WTC11 (cell line): ENCODE results near the gene STRN3. TPM values are rescaled to one million over a fixed set of nuclear protein-coding genes. Genes with fewer than 3 reads are reported as not detected.
A peak's percentile ranks its signal among the peaks of the same experiment; 100 is the strongest.

ENCODE experiments used
- ATAC-seq: fragments of 200-7000 bp; cut with Tn5 transposase; 2 replicates; pipeline ENCODE4 v1.10.0; 2021; ENCODE audit warnings: mild to moderate bottlenecking, moderate library complexity
- CTCF ChIA-PET: fragments of 300-600 bp; sonication (Branson Sonifier 250); formaldehyde crosslinking; loops from one replicate; lab custom pipeline; 2021; ENCODE audit warnings: antibody characterized with exemption; lab: Charles Lee
- POLR2A ChIA-PET: fragments of 350-600 bp; sonication (Branson Sonifier 250); formaldehyde crosslinking; loops from one replicate; lab custom pipeline; 2021; ENCODE audit warnings: antibody characterized with exemption; lab: Charles Lee
- DNase-seq: peaks from one replicate; pipeline ENCODE4 v3.0.0; 2021; ENCODE audit warnings: low spot score
- H3K27ac Mint-ChIP-seq: 2 replicates; pipeline ENCODE4 v1.8.0; 2021; ENCODE audit warnings: mixed read lengths
- H3K27me3 Mint-ChIP-seq: 2 replicates; pipeline ENCODE4 v1.8.0; 2021; ENCODE audit warnings: low read depth, mild to moderate bottlenecking, moderate library complexity, mixed read lengths
- H3K36me3 Mint-ChIP-seq: 2 replicates; pipeline ENCODE4 v1.8.0; 2021; ENCODE audit warnings: mixed read lengths
- H3K4me1 Mint-ChIP-seq: 2 replicates; pipeline ENCODE4 v1.8.0; 2022; ENCODE audit warnings: mixed read lengths
- H3K4me3 Mint-ChIP-seq: 2 replicates; pipeline ENCODE4 v1.8.0; 2021; ENCODE audit warnings: mild to moderate bottlenecking, moderate library complexity, mixed read lengths
- H3K9me3 Mint-ChIP-seq: 2 replicates; pipeline ENCODE4 v1.8.0; 2021; ENCODE audit warnings: mixed read lengths
- CBFB ChIP-seq: sonication (generic); formaldehyde crosslinking; IDR thresholded peaks from 2 replicates; pipeline ENCODE4 v1.8.1; 2022; ENCODE audit warnings: mild to moderate bottlenecking, low read depth, missing genetic modification reagents
- ELF4 ChIP-seq: sonication (generic); formaldehyde crosslinking; IDR thresholded peaks from 2 replicates; pipeline ENCODE4 v1.8.1; 2022; ENCODE audit warnings: low read depth, mild to moderate bottlenecking, moderate library complexity, missing genetic modification reagents
- ETV6 ChIP-seq: sonication (generic); formaldehyde crosslinking; IDR thresholded peaks from 2 replicates; pipeline ENCODE4 v1.8.1; 2022; ENCODE audit warnings: mild to moderate bottlenecking, missing genetic modification reagents
- FOXK1 ChIP-seq: sonication (generic); formaldehyde crosslinking; IDR thresholded peaks from 2 replicates; pipeline ENCODE4 v1.8.0; 2022; ENCODE audit warnings: mild to moderate bottlenecking, moderate library complexity, missing genetic modification reagents
- KAT7 ChIP-seq: sonication (generic); formaldehyde crosslinking; IDR thresholded peaks from 2 replicates; pipeline ENCODE4 v1.8.1; 2023; ENCODE audit warnings: missing genetic modification reagents, mild to moderate bottlenecking, borderline replicate concordance
- MXD4 ChIP-seq: fragments of 250-450 bp; sonication (Bioruptor Pico); IDR thresholded peaks from 2 replicates; pipeline ENCODE4 v1.8.0; 2021; ENCODE audit warnings: mild to moderate bottlenecking, moderate library complexity, borderline replicate concordance
- PRRX2 ChIP-seq: fragments of 250-450 bp; sonication (Bioruptor Pico); IDR thresholded peaks from 2 replicates; pipeline ENCODE4 v1.8.0; 2021; ENCODE audit warnings: mild to moderate bottlenecking
- TEAD1 ChIP-seq: sonication (generic); formaldehyde crosslinking; IDR thresholded peaks from 2 replicates; pipeline ENCODE4 v1.8.0; 2022; ENCODE audit warnings: mild to moderate bottlenecking, missing genetic modification reagents
- TP53 ChIP-seq: sonication (generic); formaldehyde crosslinking; IDR thresholded peaks from 2 replicates; pipeline ENCODE4 v1.8.1; 2023; ENCODE audit warnings: mild to moderate bottlenecking, missing genetic modification reagents
- ZNF121 ChIP-seq: sonication (generic); formaldehyde crosslinking; IDR thresholded peaks from 2 replicates; pipeline ENCODE4 v1.8.0; 2023; ENCODE audit warnings: missing genetic modification reagents
- ZNF317 ChIP-seq: sonication (generic); formaldehyde crosslinking; IDR thresholded peaks from 2 replicates; pipeline ENCODE4 v1.8.1; 2023; ENCODE audit warnings: low read depth, mild to moderate bottlenecking, moderate library complexity, missing genetic modification reagents, borderline replicate concordance
- ZNF396 ChIP-seq: fragments of 250-450 bp; sonication (Bioruptor Pico); IDR thresholded peaks from 2 replicates; pipeline ENCODE4 v1.8.0; 2021; ENCODE audit warnings: mild to moderate bottlenecking, moderate library complexity, borderline replicate concordance
- total RNA-seq: library from RNA; stranded (reverse); gene quantifications from 3 replicates; pipeline ENCODE4 v1.2.3, GENCODE V29; 2021
- TF ChIP-seq, protein P1 (sequence below): sonication (generic); formaldehyde crosslinking; IDR thresholded peaks from 2 replicates; pipeline ENCODE4 v1.8.1; 2023; ENCODE audit warnings: mild to moderate bottlenecking, moderate library complexity, missing genetic modification reagents
- TF ChIP-seq, protein P2 (sequence below): sonication (generic); formaldehyde crosslinking; IDR thresholded peaks from 2 replicates; pipeline ENCODE4 v1.8.0; 2022; ENCODE audit warnings: missing genetic modification reagents
- TF ChIP-seq, protein P3 (sequence below): sonication (generic); formaldehyde crosslinking; IDR thresholded peaks from 2 replicates; pipeline ENCODE4 v1.8.0; 2023; ENCODE audit warnings: missing genetic modification reagents
- TF ChIP-seq, protein P4 (sequence below): sonication (generic); formaldehyde crosslinking; IDR thresholded peaks from 2 replicates; pipeline ENCODE4 v1.8.0; 2022; ENCODE audit warnings: mild to moderate bottlenecking, missing genetic modification reagents
- TF ChIP-seq, protein P5 (sequence below): sonication (generic); formaldehyde crosslinking; IDR thresholded peaks from 2 replicates; pipeline ENCODE4 v1.8.1; 2022; ENCODE audit warnings: missing genetic modification reagents, borderline replicate concordance

Gene STRN3
- total RNA-seq, 1 experiment from 2014 or later, result 37.1 TPM

DNA sequence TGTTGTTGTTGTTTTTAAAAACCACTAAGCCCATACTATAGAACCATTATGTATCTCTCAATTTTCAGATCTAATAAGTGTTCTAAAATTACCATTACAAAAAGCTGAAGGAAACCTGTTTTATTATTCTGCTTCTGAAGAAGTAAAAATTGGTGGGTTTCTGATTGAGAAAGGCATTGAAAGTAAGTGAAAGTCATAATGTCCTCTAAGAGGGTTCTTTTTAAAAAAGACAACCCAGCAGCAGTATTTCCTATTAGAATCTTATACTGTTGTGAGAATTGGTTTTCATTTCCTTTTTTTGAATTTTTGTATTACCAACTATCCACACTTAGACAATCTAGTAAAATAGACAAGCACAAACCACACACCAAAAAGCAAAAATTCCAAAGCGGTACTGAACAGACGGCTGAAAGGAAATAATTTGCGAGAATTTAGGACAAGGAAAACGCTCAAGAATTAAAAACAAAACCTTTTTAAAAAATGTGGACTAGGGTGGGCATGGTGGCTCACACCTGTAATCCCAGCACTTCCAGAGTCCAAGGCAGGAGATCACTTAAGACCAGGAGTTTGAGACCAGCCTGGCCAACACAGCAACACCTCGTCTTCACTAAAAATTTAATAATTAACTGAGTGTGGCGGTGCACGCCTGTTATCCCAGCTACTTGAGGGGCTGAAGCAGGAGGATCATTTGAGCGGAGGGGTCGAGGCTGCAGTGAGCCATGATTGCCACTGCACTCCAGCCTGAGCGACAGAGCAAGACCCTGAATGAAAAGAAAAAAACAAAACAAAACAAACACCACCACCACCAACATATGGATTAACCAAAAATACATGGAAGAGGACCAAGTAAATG is 67.4 kb downstream of the STRN3 start:
- TF ChIP-seq ZNF396 (CRISPR knock-in tag), result no peak
- 0 out of 2 replicates have a peak, but pooled peaks have one; percentile 19 for TF ChIP-seq ZNF121 (CRISPR knock-in tag)
- no peak overlapping the region for H3K4me3 Mint-ChIP-seq
- CTCF ChIA-PET, result no interaction called here
- H3K27ac Mint-ChIP-seq, result peak overlapping the region; percentile 55
- peaks cover 17% of the 10 kb centered on the region for H3K36me3 Mint-ChIP-seq
- no peak for ATAC-seq
- no peaks in the 10 kb centered on the region for H3K9me3 Mint-ChIP-seq
- H3K27me3 Mint-ChIP-seq, result no peaks in the 10 kb centered on the region
- DNase-seq, result no peak
- POLR2A ChIA-PET, result interaction anchor here (0.9 kb wide), 1 partner anchor 10 kb away, joined by 3 read pairs; no protein-coding TSS in a partner anchor
- peaks cover 16% of the 10 kb centered on the region for H3K4me1 Mint-ChIP-seq

DNA sequence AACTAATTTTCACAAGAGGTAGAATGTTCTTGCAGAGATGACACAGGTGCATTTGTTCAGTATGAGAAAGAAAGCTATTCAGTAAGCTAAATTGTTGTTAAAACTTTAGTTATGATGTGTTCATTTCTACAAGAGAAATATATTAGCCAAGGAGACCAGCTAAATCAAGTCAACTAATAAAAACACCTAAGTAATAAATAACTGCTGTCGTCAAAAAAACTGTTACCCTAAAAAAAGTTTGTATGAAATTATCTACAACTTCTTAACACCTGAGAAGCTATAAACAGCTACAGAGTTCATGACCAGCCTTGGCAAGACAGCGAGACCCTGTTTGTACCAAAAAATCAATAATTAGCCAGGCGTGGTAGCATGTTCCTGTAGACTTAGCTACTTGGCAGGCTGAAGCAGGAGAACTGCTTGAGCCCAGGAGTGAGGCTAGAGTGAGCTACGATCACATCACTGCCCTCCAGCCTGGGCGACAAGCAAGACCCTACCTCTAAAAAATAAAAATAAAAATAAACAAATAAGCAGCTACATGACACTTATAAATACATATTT is 68.3 kb downstream of the STRN3 start:
- TF ChIP-seq ELF4 (CRISPR knock-in tag) (no peak), ZNF317 (CRISPR knock-in tag) (no peak), KAT7 (CRISPR knock-in tag) (no peak), TEAD1 (no peak)
- TF ChIP-seq, protein P1, sequence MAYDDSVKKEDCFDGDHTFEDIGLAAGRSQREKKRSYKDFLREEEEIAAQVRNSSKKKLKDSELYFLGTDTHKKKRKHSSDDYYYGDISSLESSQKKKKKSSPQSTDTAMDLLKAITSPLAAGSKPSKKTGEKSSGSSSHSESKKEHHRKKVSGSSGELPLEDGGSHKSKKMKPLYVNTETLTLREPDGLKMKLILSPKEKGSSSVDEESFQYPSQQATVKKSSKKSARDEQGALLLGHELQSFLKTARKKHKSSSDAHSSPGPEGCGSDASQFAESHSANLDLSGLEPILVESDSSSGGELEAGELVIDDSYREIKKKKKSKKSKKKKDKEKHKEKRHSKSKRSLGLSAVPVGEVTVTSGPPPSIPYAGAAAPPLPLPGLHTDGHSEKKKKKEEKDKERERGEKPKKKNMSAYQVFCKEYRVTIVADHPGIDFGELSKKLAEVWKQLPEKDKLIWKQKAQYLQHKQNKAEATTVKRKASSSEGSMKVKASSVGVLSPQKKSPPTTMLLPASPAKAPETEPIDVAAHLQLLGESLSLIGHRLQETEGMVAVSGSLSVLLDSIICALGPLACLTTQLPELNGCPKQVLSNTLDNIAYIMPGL (CRISPR knock-in tag), result no peak
- TF ChIP-seq, protein P2, sequence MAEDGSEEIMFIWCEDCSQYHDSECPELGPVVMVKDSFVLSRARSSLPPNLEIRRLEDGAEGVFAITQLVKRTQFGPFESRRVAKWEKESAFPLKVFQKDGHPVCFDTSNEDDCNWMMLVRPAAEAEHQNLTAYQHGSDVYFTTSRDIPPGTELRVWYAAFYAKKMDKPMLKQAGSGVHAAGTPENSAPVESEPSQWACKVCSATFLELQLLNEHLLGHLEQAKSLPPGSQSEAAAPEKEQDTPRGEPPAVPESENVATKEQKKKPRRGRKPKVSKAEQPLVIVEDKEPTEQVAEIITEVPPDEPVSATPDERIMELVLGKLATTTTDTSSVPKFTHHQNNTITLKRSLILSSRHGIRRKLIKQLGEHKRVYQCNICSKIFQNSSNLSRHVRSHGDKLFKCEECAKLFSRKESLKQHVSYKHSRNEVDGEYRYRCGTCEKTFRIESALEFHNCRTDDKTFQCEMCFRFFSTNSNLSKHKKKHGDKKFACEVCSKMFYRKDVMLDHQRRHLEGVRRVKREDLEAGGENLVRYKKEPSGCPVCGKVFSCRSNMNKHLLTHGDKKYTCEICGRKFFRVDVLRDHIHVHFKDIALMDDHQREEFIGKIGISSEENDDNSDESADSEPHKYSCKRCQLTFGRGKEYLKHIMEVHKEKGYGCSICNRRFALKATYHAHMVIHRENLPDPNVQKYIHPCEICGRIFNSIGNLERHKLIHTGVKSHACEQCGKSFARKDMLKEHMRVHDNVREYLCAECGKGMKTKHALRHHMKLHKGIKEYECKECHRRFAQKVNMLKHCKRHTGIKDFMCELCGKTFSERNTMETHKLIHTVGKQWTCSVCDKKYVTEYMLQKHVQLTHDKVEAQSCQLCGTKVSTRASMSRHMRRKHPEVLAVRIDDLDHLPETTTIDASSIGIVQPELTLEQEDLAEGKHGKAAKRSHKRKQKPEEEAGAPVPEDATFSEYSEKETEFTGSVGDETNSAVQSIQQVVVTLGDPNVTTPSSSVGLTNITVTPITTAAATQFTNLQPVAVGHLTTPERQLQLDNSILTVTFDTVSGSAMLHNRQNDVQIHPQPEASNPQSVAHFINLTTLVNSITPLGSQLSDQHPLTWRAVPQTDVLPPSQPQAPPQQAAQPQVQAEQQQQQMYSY (CRISPR knock-in tag), result no peak
- TF ChIP-seq, all 79 proteins: peak for 0
- no peak overlapping the region for H3K4me3 Mint-ChIP-seq
- no peak for ATAC-seq
- H3K9me3 Mint-ChIP-seq, result no peaks in the 10 kb centered on the region
- POLR2A ChIA-PET, result interaction anchor here (0.9 kb wide), 1 partner anchor 9 kb away, joined by 3 read pairs; no protein-coding TSS in a partner anchor
- CTCF ChIA-PET, result interaction anchor here (1.2 kb wide), 1 partner anchor 367 kb away, joined by 3 read pairs; no protein-coding TSS in a partner anchor
- peaks cover 16% of the 10 kb centered on the region for H3K36me3 Mint-ChIP-seq
- peak overlapping the region; percentile 32; the same call in 1 of the 2 replicates for H3K27ac Mint-ChIP-seq
- no peaks in the 10 kb centered on the region for H3K27me3 Mint-ChIP-seq
- peaks cover 16% of the 10 kb centered on the region for H3K4me1 Mint-ChIP-seq
- DNase-seq, result no peak

DNA sequence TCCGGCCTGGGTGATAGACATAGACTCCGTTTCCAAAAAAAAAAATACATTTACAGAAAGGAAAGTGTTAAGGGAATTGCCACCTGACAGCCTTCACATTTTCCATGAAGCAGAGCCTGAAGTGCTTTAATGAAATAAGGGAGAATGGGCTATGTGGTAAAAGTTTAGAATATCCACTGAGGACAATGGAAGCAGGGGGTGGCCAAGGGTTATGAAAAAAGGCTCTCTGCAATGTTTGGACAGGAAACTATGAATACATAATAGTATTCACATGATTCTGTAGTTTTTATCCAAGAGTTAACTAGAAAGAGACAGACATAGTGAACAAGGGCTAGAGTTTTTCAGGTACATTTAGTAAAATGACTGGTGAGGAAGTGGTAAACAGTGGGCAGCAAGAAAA is 76.5 kb downstream of the STRN3 start:
- Mint-ChIP-seq H3K27ac (no peak overlapping the region), H3K4me3 (no peak overlapping the region), H3K36me3 (peaks cover 46% of the 10 kb centered on the region), H3K27me3 (no peaks in the 10 kb centered on the region), H3K9me3 (no peaks in the 10 kb centered on the region), H3K4me1 (no peaks in the 10 kb centered on the region)
- TF ChIP-seq, protein P3, sequence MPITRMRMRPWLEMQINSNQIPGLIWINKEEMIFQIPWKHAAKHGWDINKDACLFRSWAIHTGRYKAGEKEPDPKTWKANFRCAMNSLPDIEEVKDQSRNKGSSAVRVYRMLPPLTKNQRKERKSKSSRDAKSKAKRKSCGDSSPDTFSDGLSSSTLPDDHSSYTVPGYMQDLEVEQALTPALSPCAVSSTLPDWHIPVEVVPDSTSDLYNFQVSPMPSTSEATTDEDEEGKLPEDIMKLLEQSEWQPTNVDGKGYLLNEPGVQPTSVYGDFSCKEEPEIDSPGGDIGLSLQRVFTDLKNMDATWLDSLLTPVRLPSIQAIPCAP (CRISPR knock-in tag), result no peak
- TF ChIP-seq KAT7 (CRISPR knock-in tag), result no peak
- no peak for DNase-seq
- ATAC-seq, result no peak
- ChIA-PET CTCF (no interaction called here), POLR2A (interaction anchor here (1.1 kb wide), 1 partner anchor 8 kb away, joined by 3 read pairs; no protein-coding TSS in a partner anchor)

DNA sequence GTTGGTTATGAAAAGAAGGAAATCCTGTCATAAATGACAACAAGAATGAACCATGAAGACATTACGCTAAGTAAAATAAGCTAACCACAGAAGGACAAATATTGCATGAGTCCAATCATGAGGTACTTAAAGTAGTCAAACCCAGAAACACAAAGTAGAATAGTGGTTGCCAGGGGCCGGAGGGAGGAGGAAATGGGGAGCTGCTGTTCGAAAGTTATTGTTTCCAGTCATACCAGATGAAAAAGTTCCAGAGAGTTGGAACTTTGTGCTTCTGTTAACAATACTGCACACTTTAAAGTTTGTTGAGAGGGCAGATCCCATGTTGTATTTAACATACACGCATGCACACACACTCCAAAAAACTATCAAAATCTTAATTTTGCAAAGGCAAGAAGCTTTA is 82.5 kb downstream of the STRN3 start:
- no peak for DNase-seq
- H3K4me1 Mint-ChIP-seq, result 0 out of 2 replicates have a peak, but pooled peaks cover 4% of the 10 kb centered on the region
- H3K27me3 Mint-ChIP-seq, result no peaks in the 10 kb centered on the region
- no peak for ATAC-seq
- CTCF ChIA-PET, result no interaction called here
- 0 out of 2 replicates have a peak overlapping the region, but pooled peaks have one; percentile 31 for H3K27ac Mint-ChIP-seq
- peaks cover 30% of the 10 kb centered on the region for H3K36me3 Mint-ChIP-seq
- no peaks in the 10 kb centered on the region for H3K9me3 Mint-ChIP-seq
- H3K4me3 Mint-ChIP-seq, result no peak overlapping the region
- POLR2A ChIA-PET, result no interaction called here
- TF ChIP-seq, protein P4, sequence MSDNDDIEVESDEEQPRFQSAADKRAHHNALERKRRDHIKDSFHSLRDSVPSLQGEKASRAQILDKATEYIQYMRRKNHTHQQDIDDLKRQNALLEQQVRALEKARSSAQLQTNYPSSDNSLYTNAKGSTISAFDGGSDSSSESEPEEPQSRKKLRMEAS (CRISPR knock-in tag), result no peak
- TF ChIP-seq, protein P5, sequence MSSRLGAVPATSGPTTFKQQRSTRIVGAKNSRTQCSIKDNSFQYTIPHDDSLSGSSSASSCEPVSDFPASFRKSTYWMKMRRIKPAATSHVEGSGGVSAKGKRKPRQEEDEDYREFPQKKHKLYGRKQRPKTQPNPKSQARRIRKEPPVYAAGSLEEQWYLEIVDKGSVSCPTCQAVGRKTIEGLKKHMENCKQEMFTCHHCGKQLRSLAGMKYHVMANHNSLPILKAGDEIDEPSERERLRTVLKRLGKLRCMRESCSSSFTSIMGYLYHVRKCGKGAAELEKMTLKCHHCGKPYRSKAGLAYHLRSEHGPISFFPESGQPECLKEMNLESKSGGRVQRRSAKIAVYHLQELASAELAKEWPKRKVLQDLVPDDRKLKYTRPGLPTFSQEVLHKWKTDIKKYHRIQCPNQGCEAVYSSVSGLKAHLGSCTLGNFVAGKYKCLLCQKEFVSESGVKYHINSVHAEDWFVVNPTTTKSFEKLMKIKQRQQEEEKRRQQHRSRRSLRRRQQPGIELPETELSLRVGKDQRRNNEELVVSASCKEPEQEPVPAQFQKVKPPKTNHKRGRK (CRISPR knock-in tag), result no peak
- TF ChIP-seq FOXK1, result no peak
- no peak for TF ChIP-seq CBFB (CRISPR knock-in tag)
- no peak for TF ChIP-seq TP53 (CRISPR knock-in tag)
- TF ChIP-seq PRRX2 (CRISPR knock-in tag), result no peak
- TF ChIP-seq ZNF396 (CRISPR knock-in tag), result no peak
- TF ChIP-seq ELF4 (CRISPR knock-in tag), result no peak
- no peak for TF ChIP-seq ETV6
- TF ChIP-seq MXD4, result no peak
